CD4-positive, alpha-beta T cell treated with Interleukin-12 subunit alpha and Interleukin-12 subunit beta, for 1 hour (primary cell): ENCODE results near the gene OR4X2.
"Not testable (repeated sequence)": the region's sequence is repeated elsewhere in the genome, so short reads cannot be mapped to it uniquely, and the experiment has no call there.

Experiments
- DNase-seq: peaks from one replicate; pipeline ENCODE4 v3.0.0-alpha.2; 2020

The OR4X2 gene, protein sequence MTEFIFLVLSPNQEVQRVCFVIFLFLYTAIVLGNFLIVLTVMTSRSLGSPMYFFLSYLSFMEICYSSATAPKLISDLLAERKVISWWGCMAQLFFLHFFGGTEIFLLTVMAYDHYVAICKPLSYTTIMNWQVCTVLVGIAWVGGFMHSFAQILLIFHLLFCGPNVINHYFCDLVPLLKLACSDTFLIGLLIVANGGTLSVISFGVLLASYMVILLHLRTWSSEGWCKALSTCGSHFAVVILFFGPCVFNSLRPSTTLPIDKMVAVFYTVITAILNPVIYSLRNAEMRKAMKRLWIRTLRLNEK

DNA sequence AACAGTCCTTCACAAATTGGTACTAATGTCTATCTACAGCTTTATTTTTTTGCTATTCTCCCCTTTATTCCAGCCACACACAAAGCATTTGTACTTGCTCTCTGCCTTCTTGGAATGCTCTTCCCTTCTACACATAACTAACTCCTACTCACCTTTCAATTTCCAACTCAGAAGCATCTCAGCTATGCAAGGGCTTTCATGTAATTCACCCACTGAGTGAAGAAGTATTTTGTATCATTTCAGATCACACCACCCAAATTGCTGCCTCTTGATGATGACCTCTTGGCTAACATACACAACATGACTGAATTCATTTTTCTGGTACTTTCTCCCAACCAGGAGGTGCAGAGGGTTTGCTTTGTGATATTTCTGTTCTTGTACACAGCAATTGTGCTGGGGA is at the start of gene OR4X2:
Gene OR4X2, plus strand, starts transcription at position 301 of the 400 bp plus-strand sequence. Its CDS starts 0 bp downstream, at position 301.
- DNase-seq = no peak

DNA sequence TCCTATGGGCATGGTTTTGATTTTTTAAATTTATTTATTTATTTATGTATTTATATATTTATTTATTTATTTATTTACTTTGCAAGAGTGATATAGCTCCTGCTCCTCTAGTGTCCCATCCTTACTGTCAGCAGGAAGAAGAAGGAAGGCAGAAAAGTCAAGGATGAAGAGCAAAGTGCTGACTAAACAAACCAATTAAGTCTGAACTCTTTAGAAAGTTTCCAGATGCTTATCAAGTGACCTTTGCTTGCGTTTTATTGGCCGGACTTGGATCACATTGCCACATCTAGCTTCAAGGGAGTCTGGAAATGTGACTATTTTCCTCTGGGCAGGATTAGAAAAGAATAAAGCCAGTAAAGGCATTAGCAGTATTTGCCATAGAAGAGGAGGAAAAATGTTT is 37.0 kb upstream of the OR4X2 start:
- no peak for DNase-seq

- no peak for DNase-seq
These were observed 34.9 kb upstream of the OR4X2 start for GRCh38 chr11:48210052-48210451.

- DNase-seq = no peak
These were observed 28.4 kb upstream of the OR4X2 start, which contains the start of gene OR4B1 for GRCh38 chr11:48216510-48216909. TSS of gene OR4B1 (plus strand) at chr11:48216810. CDS start at chr11:48216810, 0 bp downstream.

DNA sequence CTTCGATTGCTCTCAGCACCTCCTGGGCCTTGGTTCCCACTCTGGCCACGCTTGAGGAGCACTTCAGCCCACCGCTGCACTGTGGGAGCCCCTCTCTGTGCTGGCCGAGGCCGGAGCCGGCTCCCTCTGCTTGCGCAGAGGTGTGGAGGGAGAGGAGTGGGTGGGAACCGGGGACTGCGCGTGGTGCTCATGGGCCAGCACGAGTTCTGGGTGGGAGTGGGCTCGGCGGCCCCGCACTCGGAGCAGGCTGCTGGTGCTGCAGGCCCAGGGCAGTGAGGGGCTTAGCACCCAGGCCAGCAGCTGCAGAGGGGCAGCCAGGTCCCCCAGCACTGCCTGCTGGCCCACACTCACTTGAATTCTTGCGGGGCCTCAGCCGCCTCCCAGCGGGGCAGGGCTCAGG is 16.1 kb upstream of the OR4X2 start:
- no peak for DNase-seq

DNA sequence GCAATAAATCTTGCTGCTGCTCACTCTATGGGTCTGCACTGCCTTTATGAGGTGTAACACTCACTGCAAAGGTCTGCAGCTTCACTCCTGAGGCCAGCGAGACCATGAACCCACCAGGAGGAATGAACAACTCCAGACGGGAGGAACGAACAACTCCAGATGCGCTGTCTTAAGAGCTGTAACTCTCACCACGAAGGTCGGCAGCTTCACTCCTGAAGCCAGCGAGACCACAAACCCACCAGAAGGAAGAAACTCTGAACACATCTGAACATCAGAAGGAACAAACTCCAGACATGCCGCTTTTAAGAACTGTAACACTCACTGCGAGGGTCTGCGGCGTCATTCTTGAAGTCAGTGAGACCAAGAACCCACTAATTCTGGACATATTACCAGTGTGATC is 14.8 kb upstream of the OR4X2 start:
- DNase-seq = not testable (repeated sequence)

DNA sequence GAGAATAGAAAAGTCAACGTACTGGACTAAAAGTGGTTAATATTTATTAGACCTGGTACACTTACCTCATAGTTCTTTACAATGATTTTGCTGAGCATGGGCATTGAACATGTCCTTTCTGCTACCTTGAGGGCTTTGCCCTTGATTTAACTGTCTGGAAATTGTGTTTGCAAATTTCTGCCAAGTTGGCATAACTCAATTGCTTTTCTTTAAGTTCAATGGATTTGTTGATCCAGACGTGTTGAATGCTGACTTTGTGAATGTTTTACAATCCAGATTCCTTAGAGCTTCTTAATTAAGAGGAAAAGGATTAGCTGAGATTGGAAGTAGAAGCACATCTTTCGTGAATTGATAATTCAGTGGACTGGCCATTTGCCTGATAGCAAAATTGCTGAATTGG is 7.2 kb upstream of the OR4X2 start:
- DNase-seq = no peak

- no peak for DNase-seq
These were observed 2.4 kb upstream of the OR4X2 start for GRCh38 chr11:48242501-48242900.

DNA sequence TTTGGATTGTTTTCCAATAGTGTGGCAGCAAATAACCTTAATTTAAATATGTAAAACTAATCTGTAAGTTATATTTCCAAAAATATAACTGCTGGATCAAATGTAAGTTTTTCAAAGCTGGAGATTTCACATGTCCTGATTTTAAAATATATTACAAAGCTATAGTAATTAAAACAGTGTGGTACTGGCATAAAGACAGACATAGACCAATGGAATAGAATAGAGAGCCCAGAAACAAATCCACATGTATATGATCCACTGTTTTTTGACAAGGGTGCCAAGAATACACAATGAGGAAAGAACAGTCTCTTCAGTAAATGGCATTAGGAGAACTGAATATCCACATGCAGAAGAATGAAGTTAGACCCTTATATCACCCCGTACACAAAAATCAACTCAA is 4.0 kb downstream of the OR4X2 start:
- DNase-seq = no peak

GRCh38 chr11:48261600-48261999 is 16.7 kb downstream of the OR4X2 start:
- no peak for DNase-seq

- DNase-seq = no peak
These were observed 18.6 kb downstream of the OR4X2 start, which contains the start of gene OR4X1 for GRCh38 chr11:48263423-48263911. TSS of gene OR4X1 (plus strand) at chr11:48263861. CDS start at chr11:48263861, 0 bp downstream.

GRCh38 chr11:48270621-48271020 is 25.7 kb downstream of the OR4X2 start:
- no peak for DNase-seq

DNA sequence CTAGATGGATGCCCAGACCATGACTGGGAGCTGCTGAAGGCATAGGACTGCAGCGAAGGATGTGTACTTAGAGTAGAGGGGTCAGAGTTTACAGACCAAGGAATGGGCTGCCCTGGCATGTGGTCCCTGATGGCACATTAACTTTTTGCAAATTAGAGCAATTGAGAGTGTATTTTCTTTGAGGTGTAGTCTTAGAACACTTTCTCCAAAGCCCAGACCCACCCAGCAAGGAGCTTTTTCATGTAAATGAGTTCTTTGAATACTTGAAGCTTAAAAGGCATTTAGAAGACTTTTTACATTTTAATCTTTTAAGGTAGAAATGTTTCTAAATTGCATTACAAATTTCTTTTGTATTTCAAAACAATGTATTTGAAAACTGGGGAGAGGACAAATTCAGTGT is 27.7 kb downstream of the OR4X2 start:
- DNase-seq = no peak
